ELF-1 (cell line): Measurements from ENCODE around the gene TSPAN33.
"Not testable (repeated sequence)": the region's sequence is repeated elsewhere in the genome, so short reads cannot be mapped to it uniquely, and the experiment has no call there.

Experiments used
- DNase-seq: peaks from one replicate; pipeline ENCODE4 v3.0.0-alpha.2; 2016; ENCODE audit warnings: low read depth, low spot score

The TSPAN33 gene

DNA sequence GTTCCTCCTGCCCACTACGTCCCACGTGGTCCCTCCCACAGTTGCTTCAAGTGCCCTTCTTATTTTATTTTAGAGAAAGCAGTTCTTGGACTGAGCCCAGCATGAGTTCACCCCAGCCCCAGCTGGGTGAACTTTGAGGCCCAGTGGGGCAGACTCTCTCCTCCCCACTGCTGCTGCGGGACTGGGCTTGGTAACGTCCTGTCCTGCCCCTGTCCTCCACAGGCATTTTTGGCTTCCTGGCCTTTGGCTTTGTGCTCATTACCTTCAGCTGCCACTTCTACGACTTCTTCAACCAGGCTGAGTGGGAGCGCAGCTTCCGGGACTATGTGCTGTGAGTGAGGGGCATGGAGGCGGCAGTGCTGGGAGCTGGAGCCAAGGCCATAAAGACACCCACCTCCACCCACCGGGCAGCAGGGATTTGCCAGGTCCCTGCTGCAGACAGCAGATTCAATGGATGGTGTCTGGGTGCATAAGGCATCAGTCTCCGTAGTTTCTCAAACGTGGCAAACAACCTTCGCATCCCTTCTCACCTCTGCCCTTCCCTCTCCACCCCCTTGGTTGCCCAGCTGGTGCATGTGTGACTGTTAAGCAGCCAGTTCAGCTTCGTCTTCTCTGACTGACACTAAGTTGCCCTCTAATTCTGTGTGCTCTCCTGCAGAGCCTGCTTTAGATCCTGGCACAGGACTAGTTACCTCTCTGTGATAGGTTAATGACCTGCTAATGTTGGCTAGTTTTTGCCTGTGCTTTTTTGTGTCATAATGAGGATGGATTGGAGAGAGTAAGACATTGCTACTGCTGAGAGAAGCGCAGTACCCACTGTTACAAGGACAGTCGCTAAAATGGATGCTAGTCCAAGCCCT lies 64.8 kb downstream of the TSPAN33 start:
- DNase-seq, result no peak

DNA sequence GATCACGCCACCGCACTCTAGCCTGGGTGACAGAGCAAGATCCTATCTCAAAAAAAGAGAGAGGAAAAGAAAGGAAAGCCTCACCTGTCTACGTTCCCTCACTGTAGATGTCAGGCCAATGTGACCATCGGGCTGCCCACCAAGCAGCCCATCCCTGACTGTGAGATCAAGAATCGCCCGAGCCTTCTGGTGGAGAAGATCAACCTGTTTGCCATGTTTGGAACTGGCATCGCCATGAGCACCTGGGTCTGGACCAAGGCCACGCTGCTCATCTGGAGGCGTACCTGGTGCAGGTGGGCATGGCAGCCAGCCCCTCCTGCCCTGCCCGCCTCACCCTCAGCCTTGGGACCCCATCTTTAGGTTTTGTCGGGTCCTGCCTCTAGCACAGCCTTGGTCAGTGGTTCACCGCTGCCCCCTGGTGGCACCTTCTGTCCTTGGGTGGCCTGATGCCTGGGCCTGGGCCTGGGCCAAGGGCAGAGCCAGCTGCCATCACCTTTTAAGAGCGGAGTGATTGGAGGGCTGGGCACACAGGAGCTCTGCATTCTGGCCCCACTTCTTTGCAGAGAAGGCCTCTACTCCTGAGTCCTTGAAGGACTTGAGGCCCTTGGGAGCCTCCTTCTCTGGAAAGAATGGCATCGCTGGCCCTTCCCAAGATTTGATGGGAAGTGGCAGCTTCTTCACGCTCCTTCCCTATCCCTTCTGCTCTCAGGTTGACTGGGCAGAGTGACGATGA lies 65.9 kb downstream of the TSPAN33 start:
- DNase-seq, result peak; percentile 70

DNA sequence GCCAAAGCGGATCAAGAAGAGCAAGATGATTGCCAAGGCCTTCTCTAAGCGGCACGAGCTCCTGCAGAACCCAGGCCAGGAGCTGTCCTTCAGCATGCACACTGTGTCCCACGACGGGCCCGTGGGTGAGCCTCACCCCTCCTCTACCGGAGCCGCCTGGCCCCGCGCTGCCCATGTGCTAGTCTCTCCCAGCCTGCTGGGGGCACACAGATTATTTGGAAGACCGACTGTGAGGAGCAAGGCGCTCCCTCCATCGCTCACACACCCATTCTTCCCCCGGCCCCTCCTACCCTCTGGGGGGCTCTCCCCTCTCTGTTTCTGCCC lies 66.4 kb downstream of the TSPAN33 start:
- DNase-seq, result no peak

DNA sequence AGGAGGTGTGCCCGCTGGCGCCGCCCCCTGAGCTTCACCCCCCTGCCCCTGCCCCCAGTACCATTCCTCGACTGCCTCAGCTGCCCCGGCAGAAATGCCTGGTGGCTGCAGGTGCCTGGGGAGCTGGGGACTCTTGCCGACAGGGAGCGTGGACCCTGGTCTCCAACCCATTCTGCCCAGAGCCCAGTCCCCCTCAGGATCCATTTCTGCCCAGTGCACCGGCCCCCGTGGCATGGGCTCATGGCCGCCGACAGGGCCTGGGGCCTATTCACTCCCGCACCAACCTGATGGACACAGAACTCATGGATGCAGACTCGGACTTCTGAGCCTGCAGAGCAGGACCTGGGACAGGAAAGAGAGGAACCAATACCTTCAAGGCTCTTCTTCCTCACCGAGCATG lies 67.6 kb downstream of the TSPAN33 start:
- DNase-seq, result no peak

DNA sequence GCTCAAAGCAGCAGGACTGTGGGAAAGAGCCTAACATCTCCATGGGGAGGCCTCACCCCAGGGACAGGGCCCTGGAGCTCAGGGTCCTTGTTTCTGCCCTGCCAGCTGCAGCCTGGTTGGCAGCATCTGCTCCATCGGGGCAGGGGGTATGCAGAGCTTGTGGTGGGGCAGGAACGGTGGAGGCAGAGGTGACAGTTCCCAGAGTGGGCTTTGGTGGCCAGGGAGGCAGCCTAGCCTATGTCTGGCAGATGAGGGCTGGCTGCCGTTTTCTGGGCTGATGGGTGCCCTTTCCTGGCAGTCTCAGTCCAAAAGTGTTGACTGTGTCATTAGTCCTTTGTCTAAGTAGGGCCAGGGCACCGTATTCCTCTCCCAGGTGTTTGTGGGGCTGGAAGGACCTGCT lies 68.1 kb downstream of the TSPAN33 start:
- DNase-seq, result no peak

DNA sequence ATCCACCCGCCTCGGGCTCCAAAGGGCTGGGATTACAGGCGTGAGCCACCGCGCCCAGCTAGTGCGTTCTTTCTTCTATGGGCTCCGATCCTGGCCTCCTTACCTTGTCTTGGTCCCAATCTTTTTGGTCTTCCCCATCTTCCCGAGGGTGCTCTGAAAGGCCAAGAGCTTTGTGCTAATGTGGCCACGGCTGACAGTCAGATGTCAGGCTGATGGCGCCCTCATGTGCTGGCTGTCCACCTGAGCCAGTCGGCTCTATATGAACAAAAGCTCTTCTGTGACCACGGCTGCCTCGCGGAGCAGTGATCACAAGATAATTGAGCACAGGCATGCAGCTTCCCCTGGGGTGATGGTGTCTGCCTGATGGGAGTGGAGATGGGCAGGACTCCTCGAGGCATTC lies 69.3 kb downstream of the TSPAN33 start:
- peak; percentile 90 for DNase-seq

DNA sequence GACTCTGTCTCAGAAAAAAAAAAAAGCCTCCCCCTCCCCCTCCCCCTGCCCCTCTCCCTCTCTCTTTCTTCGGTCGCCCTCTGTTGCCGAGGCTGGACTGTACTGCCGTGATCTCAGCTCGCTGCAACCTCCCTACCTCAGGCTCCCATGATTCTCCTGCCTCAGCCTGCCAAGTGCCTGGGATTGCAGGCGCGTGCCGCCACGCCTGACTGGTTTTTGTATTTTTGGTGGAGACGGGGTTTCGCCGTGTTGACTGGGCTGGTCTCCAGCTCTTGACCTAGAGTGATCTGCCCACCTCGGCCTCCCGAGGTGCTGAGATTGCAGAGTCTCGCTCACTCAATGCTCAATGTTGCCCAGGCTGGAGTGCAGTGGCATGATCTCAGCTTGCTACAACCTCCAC lies 71.2 kb downstream of the TSPAN33 start:
- not testable (repeated sequence) for DNase-seq

DNA sequence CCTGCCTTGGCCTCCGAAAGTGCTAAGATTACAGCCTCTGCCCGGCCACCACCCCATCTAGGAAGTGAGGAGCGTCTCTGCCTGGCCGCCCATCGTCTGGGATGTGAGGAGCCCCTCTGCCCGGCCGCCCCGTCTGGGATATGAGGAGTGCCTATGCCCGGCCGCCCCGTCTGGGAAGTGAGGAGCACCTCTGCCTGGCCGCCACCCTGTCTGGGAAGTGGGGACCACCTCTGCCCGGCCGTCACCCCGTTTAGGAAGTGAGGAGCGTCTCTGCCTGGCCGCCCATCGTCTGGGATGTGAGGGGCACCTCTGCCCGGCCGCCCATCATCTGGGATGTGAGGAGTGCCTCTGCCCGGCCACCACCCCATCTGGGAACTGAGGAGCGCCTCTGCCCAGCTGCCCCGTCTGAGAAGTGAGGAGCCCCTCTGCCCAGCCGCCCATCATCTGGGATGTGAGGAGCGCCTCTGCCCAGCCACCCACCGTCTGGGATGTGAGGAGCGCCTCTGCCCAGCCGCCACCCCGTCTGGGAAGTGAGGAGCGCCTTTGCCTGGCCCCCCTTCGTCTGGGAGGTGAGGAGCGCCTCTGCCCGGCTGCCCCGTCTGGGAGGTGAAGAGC lies 71.7 kb downstream of the TSPAN33 start:
- DNase-seq, result not testable (repeated sequence)

DNA sequence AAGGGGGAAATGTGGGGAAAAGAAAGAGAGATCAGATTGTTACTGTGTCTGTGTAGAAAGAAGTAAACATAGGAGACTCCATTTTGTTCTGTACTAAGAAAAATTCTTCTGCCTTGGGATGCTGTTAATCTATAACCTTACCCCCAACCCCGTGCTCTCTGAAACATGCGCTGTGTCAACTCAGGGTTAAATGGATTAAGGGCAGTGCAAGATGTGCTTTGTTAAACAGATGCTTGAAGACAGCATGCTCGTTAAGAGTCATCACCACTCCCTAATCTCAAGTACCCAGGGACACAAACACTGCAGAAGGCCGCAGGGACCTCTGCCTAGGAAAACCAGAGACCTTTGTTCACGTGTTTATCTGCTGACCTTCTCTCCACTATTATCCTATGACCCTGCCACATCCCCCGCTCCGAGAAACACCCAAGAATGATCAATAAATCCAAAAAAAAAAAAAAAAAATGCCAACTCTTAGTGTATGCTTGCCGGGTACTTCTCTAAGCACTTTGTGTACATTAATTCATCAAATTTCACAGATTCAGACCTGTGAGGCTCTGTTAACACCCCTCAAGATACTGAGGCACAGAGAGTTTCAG lies 72.4 kb downstream of the TSPAN33 start:
- DNase-seq, result not testable (repeated sequence)

DNA sequence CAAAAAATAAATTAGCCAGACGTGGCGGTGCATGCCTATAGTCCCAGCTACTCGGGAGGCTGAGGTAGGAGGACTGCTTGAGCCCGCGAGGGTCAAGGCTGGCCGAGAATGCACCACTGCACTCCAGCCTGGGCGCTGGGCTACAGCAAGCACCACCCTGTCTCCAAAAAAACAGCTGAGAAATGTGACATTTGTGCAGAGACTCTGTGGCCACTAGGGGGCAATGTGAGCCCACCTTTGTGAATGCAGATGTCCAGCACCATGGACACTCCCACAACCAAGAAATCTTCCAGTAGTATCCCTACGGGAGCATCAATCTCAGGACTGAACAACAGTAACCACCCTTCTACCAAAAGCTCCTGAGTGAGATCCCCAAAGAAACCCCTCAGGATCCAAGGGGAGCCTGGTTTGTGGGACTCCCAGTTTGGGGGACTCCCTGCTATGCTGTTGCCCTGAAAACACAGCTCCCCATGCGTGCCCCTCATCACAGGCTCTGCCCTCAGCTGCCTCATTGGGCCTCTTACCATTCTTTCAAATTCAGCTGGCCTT lies 74.1 kb downstream of the TSPAN33 start:
- peak; percentile 90 for DNase-seq

DNA sequence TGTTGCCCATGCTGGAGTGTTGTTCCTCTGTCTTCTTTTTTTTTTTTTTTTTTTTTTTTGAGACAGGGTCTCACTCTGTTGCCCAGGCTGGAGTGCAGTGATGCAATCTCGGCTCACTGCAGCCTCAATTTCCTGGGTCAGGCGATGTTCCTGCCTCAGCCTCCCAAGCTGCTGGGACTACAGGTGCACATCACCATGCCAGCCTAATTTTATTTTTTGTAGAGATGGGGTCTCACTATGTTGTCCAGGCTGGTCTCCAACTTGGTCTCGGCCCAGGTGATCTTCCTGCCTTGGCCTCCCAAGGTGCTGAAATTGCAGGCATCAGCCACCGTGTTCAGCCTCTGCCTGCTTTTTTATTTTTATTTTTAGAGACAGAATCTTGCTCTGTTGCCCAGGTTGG lies 74.7 kb downstream of the TSPAN33 start:
- not testable (repeated sequence) for DNase-seq
